Stimulated activated naive CD4-positive, alpha-beta T cell (primary cell): ENCODE measurements around the gene POLR3E.

ENCODE experiments used
- DNase-seq, 6 experiments: peaks; one replicate each; lab custom pipeline; 2025; lab: John Stamatoyannopoulos, UW

Gene POLR3E

DNA sequence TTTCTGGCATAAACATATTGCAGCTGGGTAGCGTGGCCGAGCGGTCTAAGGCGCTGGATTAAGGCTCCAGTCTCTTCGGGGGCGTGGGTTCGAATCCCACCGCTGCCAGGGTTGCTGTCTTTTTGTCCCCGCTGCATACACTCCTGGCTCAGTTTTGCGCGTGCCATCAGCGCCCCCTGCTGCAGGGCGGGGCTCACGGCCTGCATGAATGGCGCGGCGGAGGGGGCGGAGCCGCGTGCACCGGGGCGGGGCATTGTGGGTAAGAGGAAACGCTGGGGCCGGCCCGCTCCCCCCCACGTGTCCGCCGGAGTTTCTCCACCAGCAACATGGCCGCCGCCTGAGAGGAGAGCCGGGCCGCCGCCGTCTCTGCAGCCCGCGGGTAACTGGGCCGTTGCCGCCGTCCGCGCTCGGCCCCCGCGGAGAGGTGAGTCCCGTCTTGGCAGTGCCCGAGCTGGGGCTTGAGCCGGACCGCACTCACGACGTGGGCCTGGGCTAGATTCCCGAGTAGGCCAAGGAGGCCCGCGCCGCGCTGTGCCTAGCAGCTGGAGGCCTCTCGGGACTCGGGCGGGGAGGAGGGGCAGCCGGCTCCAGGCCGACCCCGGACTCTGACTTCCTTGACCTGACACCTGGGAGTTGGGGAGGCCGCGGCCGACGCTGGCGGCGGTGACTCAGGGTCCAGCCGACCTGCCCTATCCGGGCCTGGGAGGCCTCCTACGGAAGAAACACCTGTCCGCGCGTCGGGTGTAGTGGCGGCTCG lies at the start of gene POLR3E:
POLR3E (plus strand) TSS at position 296 of the 757 bp plus-strand sequence. CDS start 5,560 bp downstream, outside the sequence.
- peak; percentile 99 to 100 (median 99) for DNase-seq

- no peak for DNase-seq
Observed at GRCh38 chr16:22250522-22250921, 46.7 kb upstream of the POLR3E start.

DNA sequence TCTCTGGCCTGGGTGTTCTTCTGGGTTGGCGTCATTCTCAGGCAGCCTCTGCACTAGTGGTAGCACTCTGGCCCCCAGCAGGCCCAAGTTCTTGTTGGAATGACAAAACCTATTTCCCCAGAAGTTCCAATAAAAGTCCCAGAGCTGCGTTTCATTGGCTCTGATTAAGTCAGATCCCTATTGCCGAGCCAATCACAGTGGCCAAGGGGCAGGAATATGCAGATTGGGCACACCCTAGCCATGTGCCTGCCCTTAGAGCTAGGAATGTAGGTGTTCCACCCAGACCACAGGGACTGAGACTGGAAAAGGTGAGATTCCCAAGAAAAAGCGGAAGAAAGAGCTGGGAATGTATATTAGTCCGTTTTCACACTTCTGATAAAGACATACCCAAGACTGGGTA lies 44.9 kb upstream of the POLR3E start:
- no peak for DNase-seq

DNA sequence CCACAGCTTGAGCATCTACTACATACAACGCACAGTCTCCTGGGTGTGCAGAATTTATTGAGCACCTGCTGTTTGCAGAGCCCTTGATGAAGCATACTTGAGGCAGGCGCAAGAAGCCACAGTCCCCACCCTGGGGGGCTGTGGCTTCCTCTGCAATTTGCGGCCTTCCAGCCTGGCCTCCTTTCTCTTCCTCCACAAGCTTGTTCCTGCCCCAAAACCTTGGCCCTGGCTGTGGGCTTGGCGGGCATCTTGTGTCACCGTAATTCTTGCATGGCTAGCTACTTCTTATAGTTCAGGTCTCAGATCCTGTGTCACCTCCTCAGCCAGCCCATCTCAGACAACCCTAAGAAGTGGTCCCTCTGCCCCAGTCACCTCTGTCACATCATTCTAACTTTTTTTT lies 43.9 kb upstream of the POLR3E start:
- DNase-seq, result no peak

DNA sequence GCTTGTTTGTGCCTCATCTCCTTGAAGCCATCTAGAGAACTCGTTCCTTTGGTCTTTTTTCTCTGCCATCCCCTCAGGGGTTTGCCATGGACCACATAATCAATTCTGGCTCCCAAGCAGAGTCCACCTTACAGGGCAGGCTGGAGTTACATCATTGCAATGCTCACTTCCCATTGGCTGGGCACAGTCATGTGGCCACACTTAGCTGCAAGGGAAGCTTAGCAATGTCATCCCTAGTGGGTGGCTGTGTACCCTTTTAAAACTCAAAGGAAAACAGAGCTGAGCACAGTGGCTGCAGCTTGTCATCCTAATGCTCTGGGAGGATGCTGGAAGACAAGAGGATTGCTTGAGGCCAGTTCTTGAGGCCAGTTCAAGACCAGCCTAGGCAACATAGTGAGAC lies 41.9 kb upstream of the POLR3E start:
- DNase-seq, result no peak

GRCh38 chr16:22257440-22257839 lies 39.8 kb upstream of the POLR3E start:
- no peak for DNase-seq

DNA sequence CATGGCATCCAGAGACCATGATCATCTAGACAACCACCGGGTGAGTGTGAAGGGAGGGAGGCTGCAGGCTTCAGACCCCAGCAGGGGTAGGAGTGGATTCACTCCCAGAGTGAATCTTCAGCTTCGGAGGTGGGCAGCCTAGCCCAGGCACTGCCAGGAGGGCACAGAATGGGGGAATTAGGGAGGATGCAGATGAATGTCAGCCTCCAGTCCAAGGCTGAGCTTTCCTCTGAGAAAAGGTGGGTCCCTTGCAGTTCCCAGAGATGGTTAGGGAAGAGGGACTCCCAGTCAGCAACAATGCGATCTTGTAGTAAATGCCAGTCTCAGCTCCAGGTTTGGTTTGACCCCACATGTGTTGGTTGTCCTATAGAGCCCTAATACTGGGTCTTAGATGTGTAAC lies 36.7 kb upstream of the POLR3E start:
- DNase-seq, result no peak

- no peak for DNase-seq
Observed at GRCh38 chr16:22262460-22262859, 34.7 kb upstream of the POLR3E start.

- peak in 1 of 6 experiments; percentile 14 for DNase-seq
Observed at GRCh38 chr16:22264786-22265185, 32.4 kb upstream of the POLR3E start.

- DNase-seq, result no peak
Observed at GRCh38 chr16:22265351-22265750, 31.9 kb upstream of the POLR3E start.

DNA sequence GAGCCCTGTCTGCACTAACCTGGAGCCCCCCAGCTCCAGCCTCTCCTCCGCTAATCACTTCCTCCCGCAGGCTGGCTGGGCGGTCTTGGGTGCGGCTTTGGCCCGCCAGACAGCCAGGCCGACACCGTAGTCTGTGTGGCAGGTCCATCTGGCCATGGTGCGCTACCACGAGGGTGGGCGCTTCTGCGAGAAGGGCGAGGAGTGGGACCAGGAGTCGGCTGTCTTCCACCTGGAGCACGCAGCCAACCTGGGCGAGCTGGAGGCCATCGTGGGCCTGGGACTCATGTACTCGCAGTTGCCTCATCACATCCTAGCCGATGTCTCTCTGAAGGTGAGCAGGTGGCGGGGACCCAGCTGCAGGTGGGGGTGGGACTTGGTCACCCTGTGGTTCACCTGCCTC lies 30.7 kb upstream of the POLR3E start:
- DNase-seq, result no peak

- no peak for DNase-seq
Observed at GRCh38 chr16:22267764-22268163, 29.4 kb upstream of the POLR3E start.

DNA sequence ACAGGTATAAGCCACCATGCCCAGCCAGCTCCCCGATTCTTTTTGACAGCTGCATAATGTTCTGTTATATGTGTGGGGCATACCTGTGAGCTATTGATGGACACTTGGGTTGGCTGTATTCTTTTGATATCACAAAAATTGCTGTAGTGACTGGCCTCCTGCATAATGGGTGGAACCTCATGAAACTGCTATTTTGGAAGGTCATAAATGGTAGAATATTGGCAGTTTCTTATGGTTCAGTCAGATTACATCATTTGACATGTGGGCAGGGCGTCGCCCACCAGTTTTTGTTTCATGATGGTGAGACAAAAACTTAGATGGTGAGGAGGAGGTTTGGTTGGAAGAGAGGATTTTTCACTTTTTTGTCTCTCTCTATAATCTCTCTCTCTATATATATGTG lies 26.7 kb upstream of the POLR3E start:
- DNase-seq, result no peak

GRCh38 chr16:22272870-22273650 lies 24.1 kb upstream of the POLR3E start:
- no peak for DNase-seq

GRCh38 chr16:22274916-22275315 lies 22.3 kb upstream of the POLR3E start:
- no peak for DNase-seq

- DNase-seq, result no peak
Observed at GRCh38 chr16:22278441-22279230, 18.6 kb upstream of the POLR3E start.

DNA sequence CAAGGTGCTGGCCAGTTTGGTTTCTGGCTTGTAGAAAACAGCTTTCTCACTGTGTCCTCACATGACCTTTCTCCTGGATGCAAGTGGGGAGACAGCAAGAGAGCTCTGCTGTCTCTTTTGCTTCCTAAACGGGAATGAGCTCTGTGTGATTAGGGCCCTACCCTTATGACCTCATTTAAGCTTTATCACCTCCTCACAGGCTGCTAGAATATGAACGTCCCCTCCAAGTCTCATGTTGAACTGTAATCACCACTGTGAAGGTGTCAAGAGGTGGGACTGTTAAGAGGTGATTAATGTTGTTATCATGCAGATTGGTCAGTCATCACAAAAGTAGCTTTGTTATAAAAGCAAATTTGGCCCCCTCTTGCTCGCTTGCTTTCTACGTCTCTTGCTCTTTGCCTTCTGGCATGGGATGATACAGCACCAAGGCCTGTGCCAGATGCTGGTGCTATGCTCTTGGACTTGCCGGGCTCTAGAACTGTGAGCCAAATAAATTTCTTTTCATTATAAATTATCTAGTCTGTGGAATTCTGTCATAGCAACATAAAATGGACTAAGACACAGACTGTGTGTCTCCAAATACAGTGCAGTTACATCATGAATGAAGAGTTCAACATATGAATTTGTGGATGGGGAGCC lies 14.8 kb upstream of the POLR3E start:
- DNase-seq, result no peak

DNA sequence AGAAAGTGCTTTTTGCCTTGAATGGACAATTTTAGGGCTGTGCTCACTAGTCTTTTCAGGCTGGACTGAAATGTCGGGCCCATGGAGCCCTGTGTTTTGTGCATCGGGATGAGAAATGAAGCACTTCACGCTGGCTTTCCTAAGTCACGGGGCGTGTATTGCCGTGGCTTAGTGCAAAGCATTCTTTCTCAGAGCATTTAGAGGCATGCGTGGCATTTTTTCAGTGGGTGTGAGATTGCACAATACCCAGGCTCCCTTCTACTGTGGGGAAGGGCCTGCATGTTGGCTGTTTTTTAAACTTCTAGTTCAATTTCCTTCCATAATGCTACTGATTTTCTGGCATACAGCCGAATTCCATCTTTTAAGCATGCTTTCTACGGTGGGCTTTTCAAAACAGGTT lies 12.6 kb upstream of the POLR3E start:
- no peak for DNase-seq

DNA sequence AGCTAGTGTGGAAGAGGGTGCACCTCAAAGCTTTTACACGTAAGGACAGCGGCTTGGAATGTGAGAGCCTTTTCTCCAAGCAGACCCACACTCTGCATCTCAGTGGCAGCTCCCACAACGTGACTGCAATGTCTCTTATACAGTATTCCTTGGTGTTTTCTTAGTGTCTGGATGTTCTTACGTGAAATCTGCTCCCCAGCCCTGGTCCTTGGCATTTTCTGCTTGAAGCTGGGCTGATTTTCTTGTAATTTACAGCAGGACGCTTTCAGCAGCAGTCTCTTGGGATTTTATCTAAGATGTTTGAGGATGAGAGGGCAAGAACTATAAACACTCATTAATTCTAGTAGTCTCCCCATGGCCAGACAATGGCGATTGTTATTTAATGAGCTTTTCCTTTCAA lies 12.1 kb upstream of the POLR3E start:
- no peak for DNase-seq

DNA sequence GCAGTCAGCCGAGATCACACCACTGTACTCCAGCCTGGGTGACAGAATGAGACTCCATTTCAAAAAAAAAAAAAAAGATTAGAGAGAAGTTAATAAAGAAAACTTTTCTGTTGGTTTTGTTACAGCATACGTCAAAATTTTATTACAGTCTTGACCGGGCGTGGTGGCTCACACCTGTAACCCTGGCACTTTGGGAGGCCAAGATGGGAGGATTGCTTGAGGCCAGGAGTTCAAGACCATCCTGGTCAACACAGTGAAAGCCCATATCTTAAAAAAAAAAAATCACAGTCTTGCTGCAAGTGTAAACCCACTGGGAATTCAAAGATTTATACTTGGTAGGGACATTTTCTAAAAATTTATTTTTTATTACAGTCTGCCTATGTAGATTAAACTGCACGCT lies 6.2 kb upstream of the POLR3E start:
- no peak for DNase-seq

DNA sequence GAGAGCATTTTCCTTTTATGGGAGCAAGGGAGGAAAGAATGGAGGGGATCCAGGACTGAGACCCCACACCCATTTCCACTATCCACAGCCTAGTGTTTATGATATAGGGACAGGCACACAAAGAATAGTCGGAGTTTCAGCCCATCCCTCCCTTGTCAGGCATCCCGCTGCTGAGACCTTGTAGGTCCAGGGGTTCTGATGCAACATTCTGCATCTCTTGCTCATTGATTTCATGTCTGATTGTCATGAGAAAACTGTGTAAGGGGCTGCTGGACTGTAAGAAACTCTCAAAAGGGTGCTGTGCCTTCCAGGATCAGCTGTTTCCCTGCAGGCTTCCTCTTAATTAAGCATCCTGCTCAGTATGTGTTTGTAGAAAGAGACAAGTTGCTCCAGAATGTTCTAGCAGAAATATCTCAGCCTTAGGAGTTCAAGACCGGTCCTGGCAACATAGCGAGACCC lies 5.3 kb upstream of the POLR3E start:
- no peak for DNase-seq

DNA sequence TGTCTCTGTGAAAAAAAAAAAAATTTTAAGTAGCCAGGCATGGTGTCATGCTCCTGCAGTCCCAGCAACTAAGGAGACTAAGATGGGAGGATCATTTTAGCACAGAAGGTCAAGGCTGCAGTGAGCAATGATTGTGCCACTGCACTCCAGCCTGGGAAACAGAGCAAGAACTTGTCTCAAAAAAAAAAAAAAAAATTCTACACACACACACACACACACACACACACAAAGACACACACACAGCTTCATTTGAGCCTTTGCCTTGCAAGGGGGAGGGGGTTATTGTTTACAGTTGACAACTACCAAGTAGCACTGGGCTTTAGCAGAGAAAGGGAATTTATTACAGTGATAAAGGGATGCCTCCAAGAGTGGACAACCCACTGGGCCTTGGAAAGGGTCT lies 4.9 kb upstream of the POLR3E start:
- DNase-seq, result no peak
